Osteocyte (in vitro differentiated cells): ENCODE results near the gene RPA3. TPM values are rescaled to one million over a fixed set of nuclear protein-coding genes. Genes with fewer than 3 reads are reported as not detected.
A peak's percentile ranks its signal among the peaks of the same experiment; 100 is the strongest.

ENCODE experiments used
- DNase-seq: peaks from one replicate; pipeline ENCODE4 v3.0.0; 2021; ENCODE audit warnings: mixed read lengths; ENCODE audit not compliant: unreplicated experiment; ENCODE audit errors: extremely low spot score
- H3K27ac Mint-ChIP-seq: one replicate; pipeline ENCODE4 v1.8.0; 2021; ENCODE audit warnings: mild to moderate bottlenecking, mixed read lengths; ENCODE audit not compliant: unreplicated experiment
- H3K27me3 Mint-ChIP-seq: one replicate; pipeline ENCODE4 v1.8.0; 2021; ENCODE audit warnings: mixed read lengths; ENCODE audit not compliant: unreplicated experiment
- H3K36me3 Mint-ChIP-seq: one replicate; pipeline ENCODE4 v1.8.0; 2021; ENCODE audit warnings: mixed read lengths; ENCODE audit not compliant: unreplicated experiment
- H3K4me1 Mint-ChIP-seq: one replicate; pipeline ENCODE4 v1.8.0; 2021; ENCODE audit warnings: mixed read lengths; ENCODE audit not compliant: unreplicated experiment
- H3K4me3 Mint-ChIP-seq: one replicate; pipeline ENCODE4 v1.8.0; 2021; ENCODE audit warnings: mild to moderate bottlenecking, moderate library complexity, mixed read lengths; ENCODE audit not compliant: unreplicated experiment
- H3K9me3 Mint-ChIP-seq: one replicate; pipeline ENCODE4 v1.8.0; 2021; ENCODE audit warnings: mixed read lengths; ENCODE audit not compliant: unreplicated experiment
- total RNA-seq: library from RNA; stranded (reverse); gene quantifications from 2 replicates; pipeline ENCODE4 v1.2.1, GENCODE V29; 2021
- TF ChIP-seq, protein P1 (sequence below): fragments of 200-600 bp; sonication (generic); IDR thresholded peaks from 2 replicates; pipeline ENCODE4 v1.5.0; 2021; ENCODE audit warnings: antibody characterized with exemption, mild to moderate bottlenecking, moderate library complexity

RPA3 gene
- total RNA-seq, 1 donor from 2014 or later = 14.8 TPM

DNA sequence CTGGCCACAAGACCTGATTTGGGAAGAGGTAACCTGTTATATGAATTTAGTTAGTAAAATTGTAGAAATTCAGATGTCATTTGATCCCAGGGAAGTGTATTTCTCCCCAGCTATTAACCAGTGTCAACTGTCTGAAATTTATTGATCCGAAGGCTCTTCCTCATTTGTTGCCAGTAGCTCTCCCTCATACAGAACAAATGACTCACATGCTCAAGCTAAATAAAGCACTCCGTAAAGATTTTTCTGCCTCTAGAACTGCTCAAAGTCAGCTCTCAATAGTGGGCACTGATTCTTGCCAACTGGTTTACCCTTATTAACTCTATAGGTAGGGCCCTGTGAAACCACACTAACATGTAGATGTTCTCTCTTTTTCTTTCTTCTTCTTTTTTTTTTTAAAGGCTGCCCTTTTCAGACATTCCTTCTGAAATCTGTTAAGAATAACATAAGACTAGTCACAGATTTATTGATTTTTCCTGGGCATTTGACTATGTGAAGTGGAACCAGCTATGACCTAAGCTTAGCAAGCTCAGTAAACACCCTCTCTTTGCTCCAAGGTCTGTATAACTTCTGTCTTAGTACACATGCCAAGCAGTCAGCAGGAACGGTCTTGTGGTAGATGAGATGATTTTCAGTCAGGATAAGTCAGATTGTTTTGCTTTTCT, 21.8 kb downstream of the RPA3 start:
- no peaks in the 10 kb centered on the region for H3K36me3 Mint-ChIP-seq
- no peak for DNase-seq
- no peaks in the 10 kb centered on the region for H3K27me3 Mint-ChIP-seq
- peaks cover 6% of the 10 kb centered on the region for H3K9me3 Mint-ChIP-seq
- peak overlapping the region; percentile 83 for H3K27ac Mint-ChIP-seq
- TF ChIP-seq, protein P1, sequence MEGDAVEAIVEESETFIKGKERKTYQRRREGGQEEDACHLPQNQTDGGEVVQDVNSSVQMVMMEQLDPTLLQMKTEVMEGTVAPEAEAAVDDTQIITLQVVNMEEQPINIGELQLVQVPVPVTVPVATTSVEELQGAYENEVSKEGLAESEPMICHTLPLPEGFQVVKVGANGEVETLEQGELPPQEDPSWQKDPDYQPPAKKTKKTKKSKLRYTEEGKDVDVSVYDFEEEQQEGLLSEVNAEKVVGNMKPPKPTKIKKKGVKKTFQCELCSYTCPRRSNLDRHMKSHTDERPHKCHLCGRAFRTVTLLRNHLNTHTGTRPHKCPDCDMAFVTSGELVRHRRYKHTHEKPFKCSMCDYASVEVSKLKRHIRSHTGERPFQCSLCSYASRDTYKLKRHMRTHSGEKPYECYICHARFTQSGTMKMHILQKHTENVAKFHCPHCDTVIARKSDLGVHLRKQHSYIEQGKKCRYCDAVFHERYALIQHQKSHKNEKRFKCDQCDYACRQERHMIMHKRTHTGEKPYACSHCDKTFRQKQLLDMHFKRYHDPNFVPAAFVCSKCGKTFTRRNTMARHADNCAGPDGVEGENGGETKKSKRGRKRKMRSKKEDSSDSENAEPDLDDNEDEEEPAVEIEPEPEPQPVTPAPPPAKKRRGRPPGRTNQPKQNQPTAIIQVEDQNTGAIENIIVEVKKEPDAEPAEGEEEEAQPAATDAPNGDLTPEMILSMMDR = no peak
- no peak overlapping the region for H3K4me3 Mint-ChIP-seq
- H3K4me1 Mint-ChIP-seq = peaks cover 52% of the 10 kb centered on the region

DNA sequence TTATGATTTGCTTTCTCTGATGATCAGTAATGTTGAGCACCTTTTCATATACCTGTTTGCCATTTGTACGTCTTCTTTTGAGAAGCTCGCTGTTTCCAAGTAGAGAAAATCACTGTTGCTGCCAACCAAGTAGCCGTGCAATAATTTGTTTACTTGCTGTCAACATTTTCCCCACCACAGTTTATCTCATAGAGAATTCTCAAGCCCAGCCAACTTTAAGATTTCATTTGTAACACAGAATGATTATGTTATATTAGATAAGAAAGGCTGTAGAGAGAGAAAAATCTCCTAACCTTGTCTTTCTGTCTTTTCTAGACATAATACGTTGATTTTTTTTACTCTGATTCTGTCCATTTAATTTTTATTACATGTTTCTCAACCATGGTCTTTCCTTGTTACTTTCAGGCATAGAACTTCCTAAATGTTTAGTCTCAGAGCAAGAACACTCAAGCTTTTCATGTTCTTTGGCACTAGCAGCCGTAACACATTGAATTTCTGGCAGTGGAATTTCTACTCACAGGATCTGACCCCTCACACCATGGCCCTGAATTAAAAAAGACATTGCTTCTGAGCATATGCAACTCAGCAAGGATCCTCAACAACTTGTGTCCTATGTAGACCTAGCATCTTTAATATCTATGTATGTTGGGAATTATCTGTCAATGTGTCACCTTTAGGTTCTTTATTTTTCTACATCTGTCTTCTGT, 23.1 kb downstream of the RPA3 start:
- H3K36me3 Mint-ChIP-seq = no peaks in the 10 kb centered on the region

DNA sequence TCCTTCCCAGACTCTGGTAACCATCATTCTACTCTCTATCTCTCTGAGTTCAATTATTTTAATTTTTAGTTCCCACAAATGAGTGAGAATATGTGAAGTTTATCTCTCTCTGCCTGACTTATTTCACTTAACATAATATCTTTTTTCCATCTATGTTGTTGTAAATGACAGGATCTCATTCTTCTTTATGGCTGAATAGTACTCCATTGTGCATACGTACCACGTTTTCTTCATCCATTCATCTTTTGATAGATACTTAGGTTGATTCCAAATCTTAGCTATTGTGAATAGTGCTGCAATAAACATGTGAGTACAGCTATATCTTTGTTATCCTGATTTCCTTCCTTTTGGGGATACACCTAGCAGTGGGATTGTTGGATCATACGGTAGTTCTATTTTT, 23.9 kb downstream of the RPA3 start:
- peaks cover 44% of the 10 kb centered on the region for H3K4me1 Mint-ChIP-seq
- H3K27me3 Mint-ChIP-seq = no peaks in the 10 kb centered on the region
- no peaks in the 10 kb centered on the region for H3K36me3 Mint-ChIP-seq
- H3K4me3 Mint-ChIP-seq = no peak overlapping the region
- DNase-seq = no peak
- H3K27ac Mint-ChIP-seq = peak overlapping the region; percentile 87
- peaks cover 6% of the 10 kb centered on the region for H3K9me3 Mint-ChIP-seq
- TF ChIP-seq, protein P1 = no peak

More for the DNA sequence above, 23.1 kb downstream of the RPA3 start:
- peak overlapping the region; percentile 87 for H3K27ac Mint-ChIP-seq
- peaks cover 51% of the 10 kb centered on the region for H3K4me1 Mint-ChIP-seq
- peaks cover 6% of the 10 kb centered on the region for H3K9me3 Mint-ChIP-seq
- DNase-seq = no peak
- TF ChIP-seq, protein P1 = no peak
- H3K27me3 Mint-ChIP-seq = no peaks in the 10 kb centered on the region
- H3K4me3 Mint-ChIP-seq = no peak overlapping the region

DNA sequence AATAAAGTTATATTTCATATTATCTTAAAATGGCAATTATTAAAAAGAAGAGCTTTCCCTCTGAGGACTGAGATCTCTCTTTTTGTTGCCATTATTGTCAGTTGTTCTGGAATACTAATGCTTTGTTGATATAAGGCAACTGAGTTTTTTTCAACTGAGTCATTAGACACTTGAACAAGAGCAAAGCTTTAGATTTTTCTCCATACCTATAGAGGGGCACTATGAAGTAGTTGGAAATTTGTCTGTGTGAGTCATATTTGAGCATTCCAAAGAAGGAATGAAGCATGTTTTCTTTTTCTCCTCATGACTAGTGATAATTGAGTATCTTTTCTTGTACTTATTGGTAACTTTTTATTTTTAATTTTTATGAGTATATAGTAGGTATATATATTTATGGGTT, 24.5 kb downstream of the RPA3 start:
- H3K4me3 Mint-ChIP-seq = no peak overlapping the region
- H3K9me3 Mint-ChIP-seq = peaks cover 6% of the 10 kb centered on the region
- H3K36me3 Mint-ChIP-seq = no peaks in the 10 kb centered on the region
- H3K27ac Mint-ChIP-seq = peak overlapping the region; percentile 87
- H3K4me1 Mint-ChIP-seq = peaks cover 42% of the 10 kb centered on the region
- no peaks in the 10 kb centered on the region for H3K27me3 Mint-ChIP-seq
- no peak for DNase-seq
- TF ChIP-seq, protein P1 = no peak

DNA sequence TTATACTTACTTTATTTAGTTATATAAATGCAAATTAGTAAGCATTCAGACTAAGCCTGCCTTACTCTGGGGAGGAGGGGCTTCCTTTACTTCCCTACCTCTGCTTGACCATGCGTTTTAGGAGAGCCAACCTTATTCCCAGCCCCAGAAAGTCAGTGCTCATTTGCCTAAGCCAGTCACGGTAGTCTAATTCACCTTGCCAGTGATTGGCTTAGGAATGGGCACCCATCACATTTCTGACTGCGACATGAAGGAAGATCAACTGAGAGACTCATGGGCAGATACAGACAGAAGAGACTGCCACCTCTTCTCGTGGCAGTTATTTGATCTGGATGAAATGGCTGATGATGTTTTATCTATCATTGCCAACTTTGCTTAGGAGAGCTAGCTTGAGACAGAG, 29.5 kb downstream of the RPA3 start:
- no peak for DNase-seq
- Mint-ChIP-seq H3K27me3 (no peaks in the 10 kb centered on the region), H3K27ac (no peak overlapping the region), H3K4me1 (peaks cover 6% of the 10 kb centered on the region), H3K36me3 (no peaks in the 10 kb centered on the region), H3K9me3 (no peaks in the 10 kb centered on the region), H3K4me3 (no peak overlapping the region)
- TF ChIP-seq, protein P1 = no peak
